Fibroblast of villous mesenchyme (primary cell): ENCODE data around the gene FSD2. TPM values are rescaled to one million over a fixed set of nuclear protein-coding genes. Genes with fewer than 3 reads are reported as not detected.
A peak's percentile ranks its signal among the peaks of the same experiment; 100 is the strongest.

Experiments used
- DNase-seq: peaks from one replicate; pipeline ENCODE4 v3.0.0-alpha.2; 2010; ENCODE audit warnings: low read depth
- H3K4me3 ChIP-seq: 2 replicates; pipeline ENCODE4 v1.5.1; 2011; ENCODE audit warnings: low read depth, mild to moderate bottlenecking, low read length
- CTCF ChIP-seq: IDR thresholded peaks from 2 replicates; pipeline ENCODE4 v1.5.1; 2012; ENCODE audit warnings: low read depth, mild to moderate bottlenecking, low read length; ENCODE audit not compliant: insufficient read depth
- total RNA-seq: library from RNA; depleted of rRNA; stranded (reverse); fragments of >200 nt; gene quantifications from 2 replicates; pipeline ENCODE4 v1.2.3, GENCODE V29; 2012

FSD2 gene
- total RNA-seq, 1 donor: not detected

- peak; percentile 77 for TF ChIP-seq CTCF
- peak; percentile 82 for DNase-seq
These were observed 44.0 kb upstream of the FSD2 start for GRCh38 chr15:82849556-82850512.

GRCh38 chr15:82848241-82848993 lies 42.5 kb upstream of the FSD2 start:
- DNase-seq: no peak
- H3K4me3 ChIP-seq: no peak overlapping the region
- TF ChIP-seq CTCF: no peak

More at GRCh38 chr15:82849556-82850512, 44.0 kb upstream of the FSD2 start:
- H3K4me3 ChIP-seq: no peak overlapping the region

- TF ChIP-seq CTCF: no peak
- no peak overlapping the region for H3K4me3 ChIP-seq
- no peak for DNase-seq
These were observed 41.8 kb upstream of the FSD2 start for GRCh38 chr15:82847703-82848102.

GRCh38 chr15:82846621-82847020 lies 40.8 kb upstream of the FSD2 start:
- no peak overlapping the region for H3K4me3 ChIP-seq
- no peak for TF ChIP-seq CTCF
- DNase-seq: no peak

- DNase-seq: no peak
- no peak overlapping the region for H3K4me3 ChIP-seq
These were observed 39.8 kb upstream of the FSD2 start for GRCh38 chr15:82845686-82846085.

GRCh38 chr15:82843566-82843965 lies 37.7 kb upstream of the FSD2 start:
- DNase-seq: no peak
- H3K4me3 ChIP-seq: no peak overlapping the region
- TF ChIP-seq CTCF: no peak

More at GRCh38 chr15:82845686-82846085, 39.8 kb upstream of the FSD2 start:
- TF ChIP-seq CTCF: no peak
